MM.1S (cell line): Measurements from ENCODE around the gene SP140L.

Experiments
- EZH2phosphoT487 ChIP-seq: fragments of 300-600 bp; sonication (generic); IDR thresholded peaks from 2 replicates; pipeline ENCODE4 v1.6.1; 2018; ENCODE audit warnings: antibody characterized with exemption, low read length
- TF ChIP-seq, protein P1 (sequence below): fragments of 300-600 bp; sonication (generic); IDR thresholded peaks from 2 replicates; pipeline ENCODE4 v1.5.1; 2016; ENCODE audit warnings: antibody characterized with exemption, low read length, mixed read lengths

DNA sequence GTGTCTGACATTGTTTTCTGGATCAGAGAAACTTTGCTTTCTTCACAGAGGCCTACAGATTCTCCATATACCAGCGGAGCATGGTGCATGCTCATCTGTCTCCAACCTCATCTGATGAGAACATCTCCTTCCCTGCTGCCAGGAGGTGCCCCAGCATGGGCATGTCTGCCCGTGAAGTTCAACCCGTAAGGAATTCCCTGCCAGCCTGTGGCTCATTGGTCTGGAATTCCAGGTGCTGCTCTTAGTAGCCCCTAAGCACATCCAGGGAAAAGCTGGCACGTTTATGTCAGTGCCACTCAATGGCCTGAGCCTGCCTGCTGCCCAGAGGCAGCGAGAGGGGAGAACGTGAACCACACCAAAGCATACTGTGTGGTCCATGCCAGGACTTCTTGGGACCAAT lies 87.3 kb downstream of the SP140L start:
- TF ChIP-seq, protein P1, sequence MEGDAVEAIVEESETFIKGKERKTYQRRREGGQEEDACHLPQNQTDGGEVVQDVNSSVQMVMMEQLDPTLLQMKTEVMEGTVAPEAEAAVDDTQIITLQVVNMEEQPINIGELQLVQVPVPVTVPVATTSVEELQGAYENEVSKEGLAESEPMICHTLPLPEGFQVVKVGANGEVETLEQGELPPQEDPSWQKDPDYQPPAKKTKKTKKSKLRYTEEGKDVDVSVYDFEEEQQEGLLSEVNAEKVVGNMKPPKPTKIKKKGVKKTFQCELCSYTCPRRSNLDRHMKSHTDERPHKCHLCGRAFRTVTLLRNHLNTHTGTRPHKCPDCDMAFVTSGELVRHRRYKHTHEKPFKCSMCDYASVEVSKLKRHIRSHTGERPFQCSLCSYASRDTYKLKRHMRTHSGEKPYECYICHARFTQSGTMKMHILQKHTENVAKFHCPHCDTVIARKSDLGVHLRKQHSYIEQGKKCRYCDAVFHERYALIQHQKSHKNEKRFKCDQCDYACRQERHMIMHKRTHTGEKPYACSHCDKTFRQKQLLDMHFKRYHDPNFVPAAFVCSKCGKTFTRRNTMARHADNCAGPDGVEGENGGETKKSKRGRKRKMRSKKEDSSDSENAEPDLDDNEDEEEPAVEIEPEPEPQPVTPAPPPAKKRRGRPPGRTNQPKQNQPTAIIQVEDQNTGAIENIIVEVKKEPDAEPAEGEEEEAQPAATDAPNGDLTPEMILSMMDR, result no peak
- no peak for TF ChIP-seq EZH2phosphoT487
